GM18861 (cell line): Measurements from ENCODE around the gene LMTK3.

ENCODE experiments used
- ATAC-seq: cut with Tn5 transposase; IDR thresholded peaks from one replicate; pipeline ENCODE4 v1.9.1; 2021; ENCODE audit not compliant: unreplicated experiment

Gene LMTK3

DNA sequence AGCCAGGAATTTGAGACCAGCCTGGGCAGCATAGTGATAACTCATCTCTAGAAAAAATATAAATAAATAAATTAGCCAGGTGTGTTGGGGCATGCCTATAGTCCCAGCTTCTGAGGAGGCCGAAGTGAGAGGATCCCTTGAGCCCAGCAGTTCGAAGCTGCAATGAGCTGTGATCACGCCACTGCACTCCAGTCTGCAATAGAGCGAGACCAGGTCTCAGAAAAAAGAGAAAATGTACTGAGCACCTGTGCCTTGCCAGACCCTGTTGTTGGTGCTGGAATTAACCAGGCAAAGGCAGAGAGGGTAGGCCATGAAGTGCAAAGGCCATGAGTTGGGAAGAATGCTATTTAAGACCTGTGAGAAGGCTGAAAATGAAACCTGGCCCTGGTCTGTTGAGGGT is 39.8 kb downstream of the LMTK3 start:
- ATAC-seq, result no peak

DNA sequence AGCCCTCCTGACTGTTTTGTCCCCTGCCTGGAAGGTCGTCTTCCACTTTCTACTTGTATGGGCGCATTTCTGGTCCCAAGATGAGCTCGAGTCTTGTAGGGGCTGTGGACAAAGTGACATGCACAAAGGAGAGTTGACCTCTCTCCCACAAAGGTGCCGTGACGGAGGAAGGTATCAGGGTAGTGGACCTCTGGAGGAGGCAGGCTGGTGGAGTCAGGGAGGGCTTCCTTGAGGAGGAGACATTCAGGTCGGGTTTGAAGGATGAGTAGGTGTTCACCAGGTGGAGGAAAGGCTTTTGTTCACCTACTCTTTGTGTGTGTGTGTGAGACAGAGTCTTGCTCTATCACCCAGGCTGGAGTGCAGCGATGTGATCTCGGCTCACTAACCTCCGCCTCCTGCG is 40.8 kb downstream of the LMTK3 start:
- no peak for ATAC-seq

DNA sequence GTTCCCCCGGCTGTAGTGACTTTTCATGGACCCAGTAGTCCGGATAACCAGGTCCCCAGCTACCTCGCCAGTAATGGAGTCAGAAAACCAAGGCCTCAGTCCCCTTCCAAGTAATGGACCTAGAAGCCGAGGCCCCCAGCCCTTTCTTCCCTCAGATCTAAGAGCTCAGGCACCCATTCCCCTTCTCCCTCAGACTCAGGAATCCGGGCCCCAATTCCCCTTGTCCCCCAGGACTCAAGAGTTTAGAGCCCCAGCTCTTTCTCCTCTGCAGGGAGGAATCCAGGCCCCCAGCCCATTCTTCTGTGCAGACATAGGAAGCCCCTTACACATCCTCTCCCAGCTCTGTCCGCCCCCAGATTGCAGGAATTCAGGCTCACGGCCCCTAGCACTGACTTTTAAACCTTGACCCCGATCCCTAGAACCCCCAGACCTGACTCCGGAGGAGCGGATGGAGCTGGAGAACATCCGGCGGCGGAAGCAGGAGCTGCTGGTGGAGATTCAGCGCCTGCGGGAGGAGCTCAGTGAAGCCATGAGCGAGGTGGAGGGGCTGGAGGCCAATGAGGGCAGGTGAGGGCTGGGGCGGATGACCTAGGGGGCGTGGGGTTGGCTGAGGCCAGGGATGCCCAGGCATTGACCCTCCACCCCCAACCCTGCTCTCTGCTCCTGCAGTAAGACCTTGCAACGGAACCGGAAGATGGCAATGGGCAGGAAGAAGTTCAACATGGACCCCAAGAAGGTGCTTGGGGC is 41.5 kb downstream of the LMTK3 start:
- ATAC-seq, result no peak

DNA sequence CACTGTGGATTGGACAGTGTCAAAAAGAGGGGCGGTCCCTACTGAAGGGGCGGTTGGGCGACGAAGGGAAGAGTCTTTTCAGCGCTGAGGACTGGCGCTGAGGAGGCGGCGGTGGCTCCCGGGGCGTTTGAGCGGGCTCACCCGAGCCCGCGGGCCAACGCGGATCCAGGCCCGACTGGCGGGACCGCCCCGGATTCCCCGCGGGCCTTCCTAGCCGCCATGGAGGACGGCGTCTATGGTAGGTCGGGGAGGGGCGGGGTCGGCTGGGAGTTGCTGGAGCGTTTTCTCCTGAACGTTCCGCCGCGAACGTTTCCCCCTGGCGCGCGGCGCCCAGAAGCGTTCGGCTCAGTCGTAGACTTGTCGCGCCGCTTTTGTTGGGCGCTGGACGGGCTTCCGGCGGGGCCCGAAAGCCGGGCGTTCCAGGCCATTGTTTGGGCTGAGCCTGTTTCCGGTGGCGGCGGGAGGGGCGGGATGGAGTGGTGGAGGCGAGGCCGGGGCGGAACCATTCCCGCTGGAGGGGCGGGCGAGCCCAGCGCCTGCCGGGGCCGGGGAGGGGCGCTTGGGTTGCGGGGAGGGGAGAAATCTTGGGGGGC is 42.2 kb downstream of the LMTK3 start, which contains the start of gene CYTH2:
Gene CYTH2, plus strand, starts transcription at position 81 of the 593 bp plus-strand sequence. Its CDS starts 139 bp downstream, at position 220.
- no peak for ATAC-seq

DNA sequence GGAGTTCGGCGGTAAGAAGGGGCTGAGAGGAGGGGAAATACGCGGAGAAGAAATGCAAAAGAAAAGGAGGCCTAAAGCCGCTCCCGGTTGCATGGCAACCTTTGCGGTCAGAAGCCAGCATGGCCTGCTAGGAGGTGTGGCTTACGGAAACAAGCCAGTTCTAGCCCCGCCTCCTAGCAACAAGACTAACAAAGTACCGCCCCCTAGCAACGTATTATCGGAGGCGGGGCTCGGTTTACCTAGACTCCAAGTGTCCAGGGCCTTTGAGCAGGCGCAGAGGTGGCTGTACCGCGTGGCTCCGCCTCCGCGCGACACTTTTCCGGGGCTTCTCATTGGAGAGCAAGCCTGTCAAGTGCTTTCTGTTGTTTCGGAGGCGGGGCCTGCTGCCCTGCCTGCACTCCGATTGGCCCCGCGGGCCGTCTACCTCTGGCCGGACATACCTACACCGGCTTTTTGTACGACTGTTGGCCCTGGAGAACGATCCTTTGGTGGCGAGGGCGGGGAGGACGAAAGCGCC is 42.8 kb downstream of the LMTK3 start:
- ATAC-seq, result peak; percentile 89

DNA sequence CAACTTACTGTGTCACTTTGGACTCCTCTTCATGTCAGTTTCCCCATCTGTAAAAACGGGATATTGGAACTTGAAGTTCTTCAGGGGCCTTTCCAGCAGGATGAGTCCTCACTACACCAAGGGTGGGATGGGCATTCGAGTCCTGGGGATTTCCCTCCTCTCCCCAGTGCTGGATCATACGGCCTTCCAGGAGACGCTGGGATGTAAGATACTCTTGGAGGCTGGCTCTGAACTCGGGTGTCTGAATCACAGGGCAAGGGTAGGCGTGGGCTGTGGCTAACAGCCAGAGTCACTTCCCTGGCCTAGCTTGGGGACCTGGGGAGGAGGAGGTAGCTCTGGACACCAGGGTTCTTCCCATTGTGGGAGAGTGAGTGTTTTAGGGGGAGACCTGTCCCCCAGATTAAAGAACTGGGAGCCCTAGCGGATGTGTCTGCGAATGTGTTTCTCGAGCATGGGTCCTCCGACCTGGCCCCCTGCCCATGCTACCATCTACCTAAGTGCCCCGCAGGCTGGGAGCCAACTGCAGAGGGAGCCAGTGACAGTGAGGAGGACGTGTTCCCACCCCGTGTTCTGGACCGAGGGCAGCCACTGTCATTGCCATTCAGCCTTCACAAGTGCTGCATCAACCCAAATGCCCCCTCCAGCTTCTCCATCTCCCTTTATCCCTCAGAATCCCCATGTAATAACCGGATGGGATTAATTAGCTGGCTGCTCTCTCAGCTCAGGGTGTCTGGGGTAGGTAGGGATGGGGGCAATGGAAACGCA is 44.9 kb downstream of the LMTK3 start:
- ATAC-seq, result no peak

DNA sequence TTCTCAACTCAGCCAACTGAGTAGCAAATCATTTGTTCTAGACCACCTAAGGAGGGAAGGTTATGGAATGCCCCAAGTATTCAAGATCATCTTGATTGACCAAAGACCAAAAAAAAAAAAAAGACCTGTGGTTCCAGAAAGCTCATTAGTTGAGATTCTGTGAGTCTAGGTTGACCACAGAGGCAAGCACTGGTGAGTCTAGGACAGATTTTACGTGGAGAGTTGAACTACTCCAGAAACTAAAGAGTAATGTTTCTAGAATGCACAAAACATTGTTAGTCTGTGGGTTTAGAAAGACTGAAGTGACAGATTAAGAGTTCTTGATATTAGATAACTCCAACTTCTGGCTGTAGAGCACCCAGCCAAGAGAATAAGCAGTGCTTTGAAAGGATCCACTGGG is 46.4 kb downstream of the LMTK3 start:
- no peak for ATAC-seq

DNA sequence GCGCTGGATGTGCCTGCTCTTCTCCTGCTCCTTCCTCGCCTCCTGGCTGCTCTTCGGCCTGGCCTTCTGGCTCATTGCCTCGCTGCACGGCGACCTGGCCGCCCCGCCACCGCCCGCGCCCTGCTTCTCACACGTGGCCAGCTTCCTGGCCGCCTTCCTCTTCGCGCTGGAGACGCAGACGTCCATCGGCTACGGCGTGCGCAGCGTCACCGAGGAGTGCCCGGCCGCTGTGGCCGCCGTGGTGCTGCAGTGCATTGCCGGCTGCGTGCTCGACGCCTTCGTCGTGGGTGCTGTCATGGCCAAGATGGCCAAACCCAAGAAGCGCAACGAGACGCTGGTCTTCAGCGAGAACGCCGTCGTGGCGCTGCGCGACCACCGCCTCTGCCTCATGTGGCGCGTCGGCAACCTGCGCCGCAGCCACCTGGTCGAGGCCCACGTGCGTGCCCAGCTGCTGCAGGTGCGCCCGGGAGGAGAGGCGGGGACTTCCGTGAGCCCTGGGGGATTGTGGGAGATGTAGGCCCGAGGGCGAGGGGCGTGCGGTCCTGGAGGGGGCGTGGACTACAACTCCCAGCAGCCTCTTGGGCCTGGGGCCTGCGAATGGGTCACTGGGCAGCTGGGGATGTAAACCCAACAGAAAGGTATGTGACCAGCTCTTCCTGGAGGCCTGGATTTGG is 49.5 kb downstream of the LMTK3 start:
- no peak for ATAC-seq

DNA sequence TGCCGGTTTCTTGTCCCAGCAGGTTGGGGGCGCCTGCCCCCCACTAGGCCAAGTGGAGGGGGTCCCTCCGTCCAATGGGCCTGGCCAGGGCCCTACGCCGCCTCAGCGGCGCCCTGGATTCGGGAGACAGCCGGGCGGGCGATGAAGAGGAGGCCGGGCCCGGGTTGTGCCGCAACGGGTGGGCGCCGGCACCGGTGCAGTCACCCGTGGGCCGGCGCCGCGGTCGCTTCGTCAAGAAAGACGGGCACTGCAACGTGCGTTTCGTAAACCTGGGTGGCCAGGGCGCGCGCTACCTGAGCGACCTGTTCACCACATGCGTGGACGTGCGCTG is 50.0 kb downstream of the LMTK3 start:
- no peak for ATAC-seq

DNA sequence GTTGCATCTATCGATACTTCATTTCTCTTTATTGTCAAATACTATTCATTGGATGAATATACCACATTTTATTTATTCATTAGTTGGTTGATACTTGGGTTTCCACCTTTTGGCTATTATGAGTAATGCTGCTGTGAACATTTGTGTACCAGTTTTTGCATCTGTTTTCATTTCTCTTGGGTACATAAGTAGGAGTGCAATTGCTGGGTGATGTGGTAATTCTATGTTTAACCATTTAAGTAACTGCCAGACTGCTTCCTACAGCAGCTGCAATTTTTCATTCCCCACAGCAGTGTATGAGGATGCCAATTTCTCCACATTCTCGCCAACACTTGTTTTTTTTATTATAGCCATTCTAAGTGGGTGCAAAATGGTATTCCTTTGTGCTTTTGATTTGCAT is 53.6 kb downstream of the LMTK3 start:
- ATAC-seq, result no peak

DNA sequence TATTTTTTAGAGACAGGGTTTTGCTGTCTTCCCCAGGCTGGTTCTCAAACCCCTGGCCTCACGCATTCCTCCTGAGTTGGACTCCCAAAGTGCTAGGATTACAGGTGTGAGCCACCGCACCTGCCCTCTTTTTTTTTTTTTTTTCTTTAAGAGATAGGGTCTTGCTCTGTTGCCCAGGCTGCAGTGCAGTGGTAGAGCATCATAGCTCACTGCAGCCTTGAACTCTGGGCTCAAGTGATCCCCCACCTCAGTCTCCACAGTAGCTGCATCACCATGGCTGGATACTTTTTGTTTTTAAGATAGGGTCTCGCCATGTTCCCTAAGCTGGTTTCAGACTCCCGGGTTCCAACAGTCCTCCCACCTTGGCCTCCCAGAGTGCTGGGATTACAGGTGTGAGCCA is 54.8 kb downstream of the LMTK3 start:
- ATAC-seq, result no peak

DNA sequence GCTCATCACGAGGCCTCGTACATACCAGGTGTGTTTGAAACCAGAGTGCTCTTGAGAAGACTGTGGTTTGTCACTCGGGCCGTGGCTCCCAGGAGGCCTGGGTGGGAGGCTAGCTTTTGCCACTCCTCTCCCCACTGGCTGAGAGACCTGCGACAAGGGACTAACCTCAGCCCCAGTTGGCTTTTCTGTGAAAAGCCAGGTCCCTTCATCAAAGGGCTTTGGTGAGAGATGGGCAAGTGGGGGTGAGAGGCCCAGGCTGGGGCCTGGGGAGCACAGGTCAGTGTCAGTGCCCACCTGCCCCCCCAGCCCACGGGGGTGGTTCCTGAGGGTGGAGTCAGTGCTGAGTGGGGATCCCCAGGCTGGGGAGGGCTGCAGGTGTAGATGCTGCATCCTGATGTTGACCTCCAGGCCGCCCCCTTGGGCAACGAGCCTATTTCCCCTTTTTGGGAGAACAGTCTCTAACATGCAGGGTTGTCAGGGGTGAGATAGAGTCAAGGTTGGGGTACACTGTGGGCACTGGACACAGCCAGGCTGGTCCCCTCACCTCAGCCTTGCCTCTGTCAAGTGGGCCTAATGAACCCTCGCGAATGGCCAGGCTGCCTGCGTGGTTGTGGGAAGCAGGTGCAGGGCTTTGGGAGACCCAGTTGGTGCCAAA is 55.6 kb downstream of the LMTK3 start:
- no peak for ATAC-seq

DNA sequence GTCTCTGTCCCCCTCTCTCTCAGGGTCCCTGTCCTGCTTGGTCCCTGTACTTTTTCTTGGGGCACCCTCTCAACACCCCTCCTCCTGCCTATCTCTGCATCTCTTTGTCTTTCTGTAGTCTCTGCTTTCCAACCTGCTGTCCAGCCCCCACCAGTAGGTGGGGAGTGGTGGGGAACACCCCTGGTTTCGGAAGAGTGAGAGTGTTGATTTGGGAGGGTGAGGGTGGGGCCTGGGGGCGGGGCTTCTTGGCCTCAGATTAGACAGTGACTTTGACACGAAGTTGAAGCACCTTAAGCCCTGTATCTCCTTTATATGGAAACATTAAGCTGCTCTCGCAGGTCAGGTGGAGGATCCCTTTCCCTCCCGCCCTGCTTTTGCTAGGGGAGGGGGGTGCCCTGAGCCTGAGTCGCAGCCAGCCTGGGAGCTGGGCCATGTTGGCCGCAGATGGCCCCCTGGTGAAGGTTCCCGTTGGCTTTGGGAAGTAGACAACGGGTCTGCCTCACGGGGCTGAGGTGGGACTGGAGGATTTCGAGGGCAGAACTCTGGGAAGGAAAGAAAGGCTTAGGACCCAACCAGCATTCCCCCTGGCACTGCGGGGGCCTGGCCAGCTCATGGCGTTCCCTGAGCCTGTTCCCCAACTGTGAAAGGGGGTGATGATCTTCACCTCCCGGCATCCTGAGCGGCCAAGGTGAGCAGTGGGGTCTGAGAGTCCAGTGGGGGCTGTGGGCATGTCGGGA is 56.3 kb downstream of the LMTK3 start, which contains the start of gene KCNJ14:
Gene KCNJ14, plus strand, starts transcription at position 404 of the 737 bp plus-strand sequence. CDS start 6,151 bp downstream, outside the sequence.
- ATAC-seq, result no peak

DNA sequence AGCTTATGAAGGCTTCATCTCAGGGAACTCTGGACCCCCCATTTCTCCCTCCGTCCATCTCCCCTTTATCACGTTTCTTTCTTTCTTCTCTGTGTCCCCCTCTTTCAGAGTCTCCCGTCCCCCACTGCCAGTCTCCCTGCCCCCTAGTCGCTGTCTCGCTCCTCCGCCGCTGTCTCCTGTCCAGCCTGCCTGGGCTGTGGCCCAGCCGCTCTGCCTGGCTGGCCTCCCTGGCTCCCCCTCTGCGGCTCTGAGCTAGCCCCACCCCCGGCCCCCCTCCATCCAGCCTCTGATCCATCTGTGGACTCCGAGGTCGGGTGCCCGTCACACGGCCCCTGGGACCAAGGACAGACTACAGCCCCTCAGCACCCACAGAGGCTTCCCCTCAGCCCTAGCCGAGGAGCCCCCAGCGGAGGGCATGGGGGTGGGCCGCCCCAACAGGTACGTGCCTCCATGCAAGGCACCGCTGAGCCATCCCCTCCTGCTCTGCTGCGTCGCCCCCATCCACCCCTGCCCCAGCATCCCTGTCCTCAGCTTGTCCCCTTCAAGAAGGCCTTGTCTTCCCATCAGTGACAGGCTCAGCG is 57.4 kb downstream of the LMTK3 start:
- ATAC-seq, result no peak

DNA sequence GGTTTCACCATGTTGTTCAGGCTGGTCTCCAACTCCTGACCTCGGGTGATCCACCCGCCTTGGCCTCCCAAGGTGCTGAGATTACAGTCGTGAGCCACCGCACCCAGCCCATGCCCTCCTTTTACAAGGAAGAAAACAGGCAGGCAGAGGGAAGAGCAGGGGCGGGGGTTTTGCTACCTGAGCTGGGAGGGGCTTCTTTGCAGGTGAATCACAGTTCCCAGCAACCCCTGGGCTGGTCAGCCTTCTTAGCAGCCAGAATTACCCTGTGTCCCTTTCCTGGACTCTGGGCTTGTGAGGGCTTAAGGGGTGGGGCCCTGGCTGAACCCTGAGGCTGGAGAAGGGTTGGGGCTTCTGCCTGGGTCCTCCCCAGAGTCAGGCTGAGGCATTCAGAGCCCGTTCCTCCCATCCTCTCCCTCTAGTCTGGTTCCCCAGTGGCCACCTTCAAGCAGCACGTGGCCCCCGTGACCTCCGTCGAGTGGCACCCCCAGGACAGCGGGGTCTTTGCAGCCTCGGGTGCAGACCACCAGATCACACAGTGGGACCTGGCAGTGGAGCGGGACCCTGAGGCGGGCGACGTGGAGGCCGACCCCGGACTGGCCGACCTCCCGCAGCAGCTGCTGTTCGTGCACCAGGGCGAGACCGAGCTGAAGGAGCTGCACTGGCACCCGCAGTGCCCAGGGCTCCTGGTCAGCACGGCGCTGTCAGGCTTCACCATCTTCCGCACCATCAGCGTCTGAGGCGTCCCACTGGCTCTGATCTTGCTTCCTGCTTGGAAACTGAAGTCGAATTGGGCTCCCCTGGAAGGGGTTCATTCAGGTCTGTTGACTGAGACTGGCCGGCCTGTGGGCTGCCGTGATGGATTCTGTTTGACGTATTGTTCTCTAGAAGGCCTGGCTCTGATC is 59.1 kb downstream of the LMTK3 start:
- no peak for ATAC-seq

DNA sequence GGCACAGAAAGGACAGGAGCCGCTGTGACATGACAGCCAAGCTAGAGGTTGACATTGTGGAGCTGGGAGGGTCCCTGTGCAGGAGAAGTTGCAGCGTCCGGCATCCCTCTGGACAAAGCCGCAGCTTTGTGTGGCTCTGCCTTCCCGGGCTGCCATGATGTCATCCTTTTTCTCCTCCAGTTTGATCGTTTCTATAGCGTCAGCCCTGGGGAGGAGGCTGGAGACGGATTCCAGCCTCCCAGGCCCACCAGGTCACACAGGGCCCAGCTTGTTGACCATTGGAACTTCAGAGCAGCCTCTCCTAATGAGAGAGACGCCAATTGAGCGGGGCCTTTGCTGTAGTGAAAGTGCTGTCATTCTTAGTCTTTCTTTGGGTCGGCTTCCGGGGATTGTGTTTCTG is 60.0 kb downstream of the LMTK3 start:
- ATAC-seq, result no peak

DNA sequence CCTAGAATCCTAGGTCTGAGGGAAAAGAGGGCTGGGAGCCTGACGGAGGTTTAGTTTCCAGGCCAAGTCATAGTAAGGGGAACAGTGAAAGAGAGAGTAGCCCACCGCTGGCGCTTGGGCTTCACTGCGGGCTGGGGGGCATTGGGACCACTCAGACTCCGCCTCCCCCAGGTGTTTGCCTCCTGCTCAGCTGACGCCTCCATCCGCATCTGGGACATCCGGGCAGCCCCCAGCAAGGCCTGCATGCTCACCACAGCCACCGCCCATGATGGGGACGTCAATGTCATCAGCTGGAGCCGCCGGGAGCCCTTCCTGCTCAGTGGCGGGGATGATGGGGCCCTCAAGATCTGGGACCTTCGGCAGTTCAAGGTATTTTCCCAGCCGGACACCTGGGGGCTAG is 60.8 kb downstream of the LMTK3 start:
- no peak for ATAC-seq

DNA sequence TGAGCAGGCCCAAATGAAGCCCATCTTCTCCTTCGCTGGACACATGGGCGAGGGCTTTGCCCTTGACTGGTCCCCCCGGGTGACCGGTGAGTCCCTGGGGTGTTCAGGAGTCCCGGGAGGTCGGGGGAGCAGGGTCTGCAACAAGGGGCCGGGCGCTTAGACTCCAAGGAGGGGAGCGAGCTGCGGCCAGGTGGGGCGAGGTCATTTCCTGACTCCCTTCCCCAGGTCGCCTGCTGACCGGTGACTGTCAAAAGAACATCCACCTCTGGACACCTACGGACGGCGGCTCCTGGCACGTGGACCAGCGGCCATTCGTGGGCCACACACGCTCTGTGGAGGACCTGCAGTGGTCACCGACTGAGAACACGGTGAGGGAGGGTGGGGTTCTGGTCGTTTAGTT is 61.2 kb downstream of the LMTK3 start:
- no peak for ATAC-seq

DNA sequence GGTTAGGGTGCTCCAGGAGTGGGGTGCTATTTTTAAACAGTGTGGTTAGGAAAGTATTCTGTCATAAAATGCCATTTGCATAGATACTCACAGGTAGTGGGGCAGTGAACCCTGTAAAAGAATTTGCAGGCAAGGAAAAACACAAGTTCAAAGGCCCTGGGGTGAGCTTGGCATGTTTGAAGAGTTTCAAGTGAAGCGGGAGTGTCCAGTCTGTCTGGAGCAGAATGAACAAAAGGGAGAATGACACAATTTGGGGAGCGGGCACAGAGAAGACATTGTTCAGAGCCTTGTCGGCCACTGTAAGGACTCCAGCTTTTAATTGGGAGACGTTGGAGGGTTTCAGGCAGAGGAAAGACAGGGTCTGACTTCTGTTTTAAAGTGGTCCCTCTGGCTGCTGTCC is 63.1 kb downstream of the LMTK3 start:
- ATAC-seq, result no peak
